ENCODE measurements around the gene PTPRR. TPM values are rescaled to one million over a fixed set of nuclear protein-coding genes. Genes with fewer than 3 reads are reported as not detected.

The PTPRR gene
- total RNA-seq, 1 experiment from 2014 or later: 0.46 TPM

GRCh38 chr12:70955415-70955814 is 34.9 kb upstream of the PTPRR start (continued):
- TF ChIP-seq ZNF532 (CRISPR knock-in tag; IDR thresholded peaks at IDR 0.05; ENCODE audit: borderline replicate concordance): no peak
- no peak for TF ChIP-seq GABPB1 (CRISPR knock-in tag; IDR thresholded peaks at IDR 0.05)
- no peak for TF ChIP-seq ETV6 (CRISPR knock-in tag; IDR thresholded peaks at IDR 0.05)
- no peak for TF ChIP-seq NR3C1 (CRISPR knock-in tag; conservative IDR thresholded peaks at IDR 0.05; ENCODE audit: low read depth)
- no peak for TF ChIP-seq FOXK1 (CRISPR knock-in tag; IDR thresholded peaks at IDR 0.05)
- no peak for TF ChIP-seq NFATC4 (CRISPR knock-in tag; IDR thresholded peaks at IDR 0.05)

DNA sequence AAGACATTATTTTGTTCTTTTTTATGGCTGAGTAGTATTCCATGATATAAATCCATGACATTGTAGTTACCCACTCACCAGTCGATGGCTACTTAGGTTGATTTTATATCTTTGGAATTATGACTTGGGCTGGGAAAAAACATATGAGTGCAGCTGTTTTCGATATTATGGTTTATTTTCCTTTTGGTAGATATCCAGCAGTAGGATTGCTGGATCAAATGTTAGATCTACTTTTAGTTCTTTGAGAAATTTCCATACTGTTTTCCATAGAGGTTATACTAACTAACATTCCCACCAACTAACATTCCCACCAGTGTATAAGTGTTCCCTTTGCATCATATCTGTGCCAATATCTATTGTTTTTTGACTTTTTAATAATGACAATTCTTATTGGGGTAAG is 29.9 kb upstream of the PTPRR start:
- ChIA-PET CTCF (no interaction called here), POLR2A (no interaction called here)
- ATAC-seq (no peak), DNase-seq (ENCODE audit: low spot score) (no peak)
- Mint-ChIP-seq H3K27ac (no peak overlapping the region), H3K36me3 (no peaks in the 10 kb centered on the region), H3K9me3 (peaks cover 2% of the 10 kb centered on the region), H3K27me3 (ENCODE audit: low read depth) (no peaks in the 10 kb centered on the region), H3K4me3 (no peak overlapping the region), H3K4me1 (no peaks in the 10 kb centered on the region)
- TF ChIP-seq, protein P1, sequence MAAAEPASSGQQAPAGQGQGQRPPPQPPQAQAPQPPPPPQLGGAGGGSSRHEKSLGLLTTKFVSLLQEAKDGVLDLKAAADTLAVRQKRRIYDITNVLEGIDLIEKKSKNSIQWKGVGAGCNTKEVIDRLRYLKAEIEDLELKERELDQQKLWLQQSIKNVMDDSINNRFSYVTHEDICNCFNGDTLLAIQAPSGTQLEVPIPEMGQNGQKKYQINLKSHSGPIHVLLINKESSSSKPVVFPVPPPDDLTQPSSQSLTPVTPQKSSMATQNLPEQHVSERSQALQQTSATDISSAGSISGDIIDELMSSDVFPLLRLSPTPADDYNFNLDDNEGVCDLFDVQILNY (CRISPR knock-in tag; IDR thresholded peaks at IDR 0.05): no peak
- no peak for TF ChIP-seq ZNF532 (CRISPR knock-in tag; IDR thresholded peaks at IDR 0.05; ENCODE audit: borderline replicate concordance)

- H3K36me3 Mint-ChIP-seq: no peaks in the 10 kb centered on the region
- ChIA-PET CTCF (interaction anchor here (1.0 kb wide), 1 partner anchor 443 kb away, joined by 3 read pairs; no protein-coding TSS in a partner anchor), POLR2A (no interaction called here)
- no peak for DNase-seq (ENCODE audit: low spot score)
- H3K4me1 Mint-ChIP-seq: no peaks in the 10 kb centered on the region
- H3K27me3 Mint-ChIP-seq (ENCODE audit: low read depth): no peaks in the 10 kb centered on the region
- H3K4me3 Mint-ChIP-seq: no peak overlapping the region
- no peak; the same call in 1 of the 2 replicates for ATAC-seq
- H3K9me3 Mint-ChIP-seq: peaks cover 10% of the 10 kb centered on the region
- H3K27ac Mint-ChIP-seq: no peak overlapping the region
- TF ChIP-seq CREB1 (CRISPR knock-in tag; IDR thresholded peaks at IDR 0.05) (no peak), ZNF671 (CRISPR knock-in tag; IDR thresholded peaks at IDR 0.05) (no peak), ELF4 (CRISPR knock-in tag; IDR thresholded peaks at IDR 0.05; ENCODE audit: low read depth) (no peak), CBFB (CRISPR knock-in tag; IDR thresholded peaks at IDR 0.05; ENCODE audit: low read depth) (no peak), ATF6 (CRISPR knock-in tag; IDR thresholded peaks at IDR 0.05) (no peak), TEAD1 (CRISPR knock-in tag; IDR thresholded peaks at IDR 0.05) (no peak), IRF2 (CRISPR knock-in tag; IDR thresholded peaks at IDR 0.05; ENCODE audit: borderline replicate concordance, low read depth) (no peak), ZNF219 (CRISPR knock-in tag; IDR thresholded peaks at IDR 0.05; ENCODE audit: borderline replicate concordance) (no peak), ZNF317 (CRISPR knock-in tag; IDR thresholded peaks at IDR 0.05; ENCODE audit: borderline replicate concordance, low read depth) (no peak), ZNF396 (CRISPR knock-in tag; IDR thresholded peaks at IDR 0.05; ENCODE audit: borderline replicate concordance) (no peak), E2F4 (CRISPR knock-in tag; IDR thresholded peaks at IDR 0.05; ENCODE audit: borderline replicate concordance, low read depth) (no peak)
- TF ChIP-seq, protein P2, sequence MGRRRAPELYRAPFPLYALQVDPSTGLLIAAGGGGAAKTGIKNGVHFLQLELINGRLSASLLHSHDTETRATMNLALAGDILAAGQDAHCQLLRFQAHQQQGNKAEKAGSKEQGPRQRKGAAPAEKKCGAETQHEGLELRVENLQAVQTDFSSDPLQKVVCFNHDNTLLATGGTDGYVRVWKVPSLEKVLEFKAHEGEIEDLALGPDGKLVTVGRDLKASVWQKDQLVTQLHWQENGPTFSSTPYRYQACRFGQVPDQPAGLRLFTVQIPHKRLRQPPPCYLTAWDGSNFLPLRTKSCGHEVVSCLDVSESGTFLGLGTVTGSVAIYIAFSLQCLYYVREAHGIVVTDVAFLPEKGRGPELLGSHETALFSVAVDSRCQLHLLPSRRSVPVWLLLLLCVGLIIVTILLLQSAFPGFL (CRISPR knock-in tag; IDR thresholded peaks at IDR 0.05; ENCODE audit: borderline replicate concordance): no peak
These were observed 28.4 kb upstream of the PTPRR start for GRCh38 chr12:70948976-70949336.

Data from WTC11 (cell line).